ENCODE data around the gene S100A16.
"Not testable (repeated sequence)": the region's sequence is repeated elsewhere in the genome, so short reads cannot be mapped to it uniquely, and the experiment has no call there.

Gene S100A16

DNA sequence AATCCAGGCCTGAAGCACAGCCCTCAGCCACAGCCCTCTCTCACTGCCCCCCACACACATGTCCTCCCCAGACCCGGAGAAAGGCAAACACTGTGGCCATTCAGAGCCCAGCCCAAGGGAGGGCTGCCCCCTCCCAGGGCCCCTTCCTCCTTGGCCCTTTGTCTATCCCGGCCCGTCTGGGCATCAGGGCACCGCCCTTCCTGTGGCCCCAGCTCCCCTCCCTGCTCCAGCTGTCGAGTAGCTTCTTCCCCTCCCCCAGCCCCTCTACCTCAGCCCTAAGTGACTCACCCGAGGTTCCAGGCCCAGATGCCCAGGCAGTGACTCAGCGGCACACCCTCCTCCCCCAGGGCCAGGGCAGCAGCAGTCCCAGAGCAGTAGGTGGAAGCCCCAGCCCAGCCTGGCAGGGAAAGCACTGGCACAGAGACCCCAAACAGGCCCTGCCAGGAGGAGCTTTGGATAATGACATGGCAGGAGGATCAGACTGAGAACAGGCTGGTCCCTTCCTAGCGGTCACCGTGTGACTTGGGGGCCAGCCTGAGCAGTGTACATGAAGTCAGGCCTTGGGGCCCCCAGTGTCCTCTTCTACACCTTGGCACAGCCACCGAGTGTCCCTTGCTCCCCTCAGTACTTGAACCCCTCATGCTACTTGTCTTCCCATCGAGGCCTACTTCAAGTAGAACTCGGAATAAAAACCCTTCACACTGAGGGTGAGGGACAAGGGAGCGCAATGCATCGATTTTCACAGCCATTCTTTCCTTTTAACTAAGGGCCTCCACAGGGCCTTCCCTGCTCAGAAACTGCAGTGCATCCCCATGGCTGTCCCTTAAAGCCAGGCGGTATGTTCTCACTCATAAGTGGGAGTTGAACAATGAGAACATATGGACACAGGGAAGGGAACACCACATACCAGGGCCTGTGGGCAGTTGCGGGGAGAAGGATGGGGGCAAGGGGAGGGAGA, 46.2 kb downstream of the S100A16 start:
- H3K4me3 ChIP-seq (ENCODE audit: severe bottlenecking) = no peak overlapping the region
- peaks cover 27% of the 10 kb centered on the region for H3K4me1 ChIP-seq (ENCODE audit: insufficient read depth, poor library complexity, severe bottlenecking)
- ATAC-seq (ENCODE audit: low read depth) (peak; percentile 60), DNase-seq (ENCODE audit: low spot score) (peak; percentile 99)
- no peaks in the 10 kb centered on the region for H3K27me3 ChIP-seq (ENCODE audit: insufficient read depth, poor library complexity, severe bottlenecking)
- H3K36me3 ChIP-seq (ENCODE audit: low read depth) = peaks cover 36% of the 10 kb centered on the region
- TF ChIP-seq, protein P1, sequence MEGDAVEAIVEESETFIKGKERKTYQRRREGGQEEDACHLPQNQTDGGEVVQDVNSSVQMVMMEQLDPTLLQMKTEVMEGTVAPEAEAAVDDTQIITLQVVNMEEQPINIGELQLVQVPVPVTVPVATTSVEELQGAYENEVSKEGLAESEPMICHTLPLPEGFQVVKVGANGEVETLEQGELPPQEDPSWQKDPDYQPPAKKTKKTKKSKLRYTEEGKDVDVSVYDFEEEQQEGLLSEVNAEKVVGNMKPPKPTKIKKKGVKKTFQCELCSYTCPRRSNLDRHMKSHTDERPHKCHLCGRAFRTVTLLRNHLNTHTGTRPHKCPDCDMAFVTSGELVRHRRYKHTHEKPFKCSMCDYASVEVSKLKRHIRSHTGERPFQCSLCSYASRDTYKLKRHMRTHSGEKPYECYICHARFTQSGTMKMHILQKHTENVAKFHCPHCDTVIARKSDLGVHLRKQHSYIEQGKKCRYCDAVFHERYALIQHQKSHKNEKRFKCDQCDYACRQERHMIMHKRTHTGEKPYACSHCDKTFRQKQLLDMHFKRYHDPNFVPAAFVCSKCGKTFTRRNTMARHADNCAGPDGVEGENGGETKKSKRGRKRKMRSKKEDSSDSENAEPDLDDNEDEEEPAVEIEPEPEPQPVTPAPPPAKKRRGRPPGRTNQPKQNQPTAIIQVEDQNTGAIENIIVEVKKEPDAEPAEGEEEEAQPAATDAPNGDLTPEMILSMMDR (IDR thresholded peaks at IDR 0.05; ENCODE audit: poor library complexity, severe bottlenecking) = no peak
- no peaks in the 10 kb centered on the region for H3K9me3 ChIP-seq (ENCODE audit: severe bottlenecking)
- H3K27ac ChIP-seq (ENCODE audit: poor library complexity, severe bottlenecking) = peak overlapping the region; percentile 100

DNA sequence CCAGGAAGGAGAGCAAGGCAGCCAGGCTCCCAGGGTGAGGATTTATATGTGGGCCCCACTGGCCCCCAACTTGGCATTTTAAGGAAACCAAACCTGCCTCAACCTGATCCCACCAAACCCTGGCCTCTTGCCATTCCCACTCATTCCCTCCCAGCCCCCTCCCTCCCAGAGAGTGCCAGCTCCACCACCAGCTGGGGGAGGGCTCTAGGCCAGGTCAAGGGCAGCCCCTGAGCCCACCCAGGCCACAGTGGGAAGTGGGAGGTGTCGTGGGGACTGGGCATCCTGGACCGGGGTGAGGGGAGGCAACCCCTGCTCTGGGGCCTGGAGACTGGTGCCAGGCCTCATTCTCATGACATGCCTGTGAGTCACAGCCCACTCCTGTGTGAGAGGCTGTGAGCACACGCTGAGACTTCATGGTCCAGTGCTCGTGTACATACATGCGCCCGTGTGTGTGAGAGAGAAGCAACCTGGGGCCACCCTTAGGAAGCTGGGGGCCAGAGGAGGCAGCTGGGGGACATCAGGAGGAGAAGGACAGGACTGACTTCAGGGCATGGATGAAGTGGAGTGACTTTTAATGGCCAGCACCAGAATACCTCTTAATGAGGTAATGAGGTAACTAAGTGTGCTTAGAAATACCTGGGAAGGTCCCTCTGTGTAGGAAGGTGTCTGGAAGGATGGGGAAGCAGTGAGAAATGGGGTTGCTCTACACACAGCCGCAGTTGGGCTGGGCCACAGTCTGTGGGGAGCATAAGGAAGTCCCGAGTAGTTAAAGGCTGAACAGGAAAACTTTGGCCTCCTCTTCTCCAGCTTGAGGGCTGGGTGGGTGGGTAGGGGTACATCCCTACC, 47.2 kb downstream of the S100A16 start, which contains the start of gene S100A2:
Gene S100A2, minus strand, starts transcription at position 316 of the 846 bp plus-strand sequence. CDS start 1,967 bp downstream, outside the sequence.
- ATAC-seq (ENCODE audit: low read depth) (peak; percentile 54), DNase-seq (ENCODE audit: low spot score) (peak; percentile 93)
- Histone ChIP-seq H3K27ac (ENCODE audit: poor library complexity, severe bottlenecking) (peak within 1 kb of the TSS; percentile 100), H3K27me3 (ENCODE audit: insufficient read depth, poor library complexity, severe bottlenecking) (no peaks in the 10 kb centered on the region), H3K4me1 (ENCODE audit: insufficient read depth, poor library complexity, severe bottlenecking) (peaks cover 27% of the 10 kb centered on the region), H3K36me3 (ENCODE audit: low read depth) (peaks cover 45% of the 10 kb centered on the region), H3K9me3 (ENCODE audit: severe bottlenecking) (no peaks in the 10 kb centered on the region), H3K4me3 (ENCODE audit: severe bottlenecking) (peak within 1 kb of the TSS; percentile 54)
- TF ChIP-seq, protein P1 (IDR thresholded peaks at IDR 0.05; ENCODE audit: poor library complexity, severe bottlenecking) = no peak

DNA sequence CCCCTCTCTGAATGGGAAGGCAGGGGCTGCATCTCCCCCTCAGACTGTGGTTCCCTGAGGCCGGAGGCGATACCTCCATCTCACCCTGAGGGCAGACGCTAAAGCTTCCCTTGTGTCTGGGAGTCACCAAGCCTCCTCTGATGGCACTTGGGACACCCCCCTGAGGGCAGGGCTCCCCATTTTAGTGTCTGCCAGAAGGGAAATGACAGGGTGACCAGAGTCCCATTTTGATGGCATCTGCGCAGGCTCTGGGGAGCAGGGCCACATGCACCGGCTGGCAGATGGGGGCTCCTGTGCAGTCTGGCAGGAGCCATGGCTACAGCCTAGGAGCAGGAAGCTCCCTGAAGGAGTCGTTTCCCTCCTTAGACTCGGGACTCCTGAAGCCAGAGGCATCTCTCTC, 48.9 kb downstream of the S100A16 start:
- Histone ChIP-seq H3K4me3 (ENCODE audit: severe bottlenecking) (peak overlapping the region; percentile 54), H3K27ac (ENCODE audit: poor library complexity, severe bottlenecking) (peak overlapping the region; percentile 100), H3K36me3 (ENCODE audit: low read depth) (peaks cover 61% of the 10 kb centered on the region), H3K27me3 (ENCODE audit: insufficient read depth, poor library complexity, severe bottlenecking) (no peaks in the 10 kb centered on the region), H3K4me1 (ENCODE audit: insufficient read depth, poor library complexity, severe bottlenecking) (peaks cover 26% of the 10 kb centered on the region), H3K9me3 (ENCODE audit: severe bottlenecking) (no peaks in the 10 kb centered on the region)
- ATAC-seq (ENCODE audit: low read depth) (no peak), DNase-seq (ENCODE audit: low spot score) (peak; percentile 31)
- TF ChIP-seq, protein P1 (IDR thresholded peaks at IDR 0.05; ENCODE audit: poor library complexity, severe bottlenecking) = no peak

DNA sequence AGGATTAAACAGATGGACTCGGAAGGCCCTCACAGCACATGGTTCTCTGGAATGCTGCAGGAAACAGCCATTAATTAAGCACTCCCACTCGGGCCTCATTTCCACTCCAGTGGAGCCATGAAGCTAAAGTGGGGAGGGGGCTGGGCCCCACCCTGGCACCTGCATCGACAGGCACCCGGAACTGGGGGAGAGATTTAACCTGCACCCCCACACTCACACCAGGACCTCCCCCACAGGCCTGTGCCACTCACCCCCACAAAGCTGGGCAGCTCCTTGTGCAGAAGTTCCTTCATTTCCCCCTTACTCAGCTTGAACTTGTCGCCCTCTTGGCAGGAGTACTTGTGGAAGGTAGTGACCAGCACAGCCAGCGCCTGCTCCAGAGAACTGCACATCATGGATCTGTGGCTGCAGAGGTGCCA, 49.4 kb downstream of the S100A16 start:
- TF ChIP-seq, protein P1 (IDR thresholded peaks at IDR 0.05; ENCODE audit: poor library complexity, severe bottlenecking) = no peak
- peak overlapping the region; percentile 54 for H3K4me3 ChIP-seq (ENCODE audit: severe bottlenecking)
- ATAC-seq (ENCODE audit: low read depth) (no peak), DNase-seq (ENCODE audit: low spot score) (no peak)
- H3K4me1 ChIP-seq (ENCODE audit: insufficient read depth, poor library complexity, severe bottlenecking) = peaks cover 21% of the 10 kb centered on the region
- H3K27me3 ChIP-seq (ENCODE audit: insufficient read depth, poor library complexity, severe bottlenecking) = no peaks in the 10 kb centered on the region
- peak overlapping the region; percentile 100 for H3K27ac ChIP-seq (ENCODE audit: poor library complexity, severe bottlenecking)
- H3K9me3 ChIP-seq (ENCODE audit: severe bottlenecking) = no peaks in the 10 kb centered on the region
- H3K36me3 ChIP-seq (ENCODE audit: low read depth) = peaks cover 65% of the 10 kb centered on the region

DNA sequence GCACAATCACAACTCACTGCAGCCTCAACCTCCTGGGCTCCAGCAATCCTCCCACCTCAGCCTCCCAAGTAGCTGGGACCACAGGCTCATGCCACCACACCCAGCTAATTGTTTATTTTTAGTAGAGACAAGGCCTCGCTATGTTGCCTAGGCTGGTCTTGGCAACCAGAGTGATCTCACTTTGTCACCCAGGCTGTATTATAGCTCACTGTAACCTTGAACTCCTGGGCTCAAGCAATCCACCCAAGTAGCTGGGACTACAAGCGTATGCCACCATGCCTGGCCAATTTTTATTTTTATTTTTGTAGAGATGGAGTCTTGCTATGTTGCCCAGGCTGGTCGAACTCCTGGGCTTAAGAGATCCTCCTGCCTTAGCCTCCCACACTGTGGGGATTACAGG, 50.9 kb downstream of the S100A16 start:
- not testable (repeated sequence) for H3K27me3 ChIP-seq (ENCODE audit: insufficient read depth, poor library complexity, severe bottlenecking); H3K9me3 ChIP-seq (ENCODE audit: severe bottlenecking); DNase-seq (ENCODE audit: low spot score); H3K4me1 ChIP-seq (ENCODE audit: insufficient read depth, poor library complexity, severe bottlenecking); ATAC-seq (ENCODE audit: low read depth)
- Histone ChIP-seq H3K36me3 (ENCODE audit: low read depth) (peaks cover 80% of the 10 kb centered on the region), H3K4me3 (ENCODE audit: severe bottlenecking) (peak overlapping the region; percentile 54), H3K27ac (ENCODE audit: poor library complexity, severe bottlenecking) (peak overlapping the region; percentile 100)
